T-helper 1 cell treated with Interleukin-12 subunit alpha and Interleukin-12 subunit beta and Interleukin-4 antibody, amounts not matched to agents 30 μg/mL and 1 μg/mL, for 36 hours (primary cell): ENCODE data around the gene PGM5.
"Not testable (repeated sequence)": the region's sequence is repeated elsewhere in the genome, so short reads cannot be mapped to it uniquely, and the experiment has no call there.

Source experiments
- H3K27ac Mint-ChIP-seq: one replicate; pipeline ENCODE4 v1.8.0; 2021; ENCODE audit warnings: mild to moderate bottlenecking, mixed read lengths
- H3K27me3 Mint-ChIP-seq: one replicate; pipeline ENCODE4 v1.8.0; 2021; ENCODE audit warnings: low read depth, mixed read lengths
- H3K36me3 Mint-ChIP-seq: one replicate; pipeline ENCODE4 v1.8.0; 2021; ENCODE audit warnings: low read depth, mixed read lengths
- H3K4me1 Mint-ChIP-seq: one replicate; pipeline ENCODE4 v1.8.0; 2021; ENCODE audit warnings: low read depth, mixed read lengths
- H3K4me3 Mint-ChIP-seq: one replicate; pipeline ENCODE4 v1.8.0; 2021; ENCODE audit warnings: mild to moderate bottlenecking, moderate library complexity, mixed read lengths
- H3K9me3 Mint-ChIP-seq: one replicate; pipeline ENCODE4 v1.8.0; 2021; ENCODE audit warnings: mixed read lengths

The PGM5 gene

GRCh38 chr9:68411865-68412264 is 55.5 kb downstream of the PGM5 start:
- H3K9me3 Mint-ChIP-seq, H3K27ac Mint-ChIP-seq, H3K36me3 Mint-ChIP-seq, H3K4me3 Mint-ChIP-seq, H3K4me1 Mint-ChIP-seq, H3K27me3 Mint-ChIP-seq: not testable (repeated sequence)

- H3K27ac Mint-ChIP-seq, H3K27me3 Mint-ChIP-seq, H3K9me3 Mint-ChIP-seq, H3K4me1 Mint-ChIP-seq, H3K36me3 Mint-ChIP-seq, H3K4me3 Mint-ChIP-seq: not testable (repeated sequence)
These were observed 56.3 kb downstream of the PGM5 start for GRCh38 chr9:68412754-68413153.

- not testable (repeated sequence) for H3K27ac Mint-ChIP-seq, H3K4me3 Mint-ChIP-seq, H3K9me3 Mint-ChIP-seq, H3K4me1 Mint-ChIP-seq, H3K36me3 Mint-ChIP-seq, H3K27me3 Mint-ChIP-seq
These were observed 58.7 kb downstream of the PGM5 start for GRCh38 chr9:68415065-68415464.

GRCh38 chr9:68416936-68417564 is 60.6 kb downstream of the PGM5 start:
- H3K27me3 Mint-ChIP-seq = peaks cover 7% of the 10 kb centered on the region
- no peaks in the 10 kb centered on the region for H3K36me3 Mint-ChIP-seq
- no peaks in the 10 kb centered on the region for H3K4me1 Mint-ChIP-seq
- no peaks in the 10 kb centered on the region for H3K9me3 Mint-ChIP-seq
- H3K27ac Mint-ChIP-seq = no peak overlapping the region
- H3K4me3 Mint-ChIP-seq = no peak overlapping the region

- no peak overlapping the region for H3K27ac Mint-ChIP-seq
- H3K27me3 Mint-ChIP-seq = peaks cover 7% of the 10 kb centered on the region
- H3K4me1 Mint-ChIP-seq = no peaks in the 10 kb centered on the region
- H3K36me3 Mint-ChIP-seq = no peaks in the 10 kb centered on the region
- H3K4me3 Mint-ChIP-seq = no peak overlapping the region
- no peaks in the 10 kb centered on the region for H3K9me3 Mint-ChIP-seq
These were observed 61.4 kb downstream of the PGM5 start for GRCh38 chr9:68417762-68418161.

GRCh38 chr9:68418259-68418845 is 61.9 kb downstream of the PGM5 start:
- Mint-ChIP-seq H3K4me1 (no peaks in the 10 kb centered on the region), H3K27ac (no peak overlapping the region), H3K27me3 (peaks cover 7% of the 10 kb centered on the region), H3K36me3 (no peaks in the 10 kb centered on the region), H3K9me3 (no peaks in the 10 kb centered on the region), H3K4me3 (no peak overlapping the region)

GRCh38 chr9:68419901-68420300 is 63.5 kb downstream of the PGM5 start:
- Mint-ChIP-seq H3K4me1 (no peaks in the 10 kb centered on the region), H3K27me3 (peaks cover 8% of the 10 kb centered on the region), H3K27ac (no peak overlapping the region), H3K36me3 (no peaks in the 10 kb centered on the region), H3K4me3 (no peak overlapping the region), H3K9me3 (no peaks in the 10 kb centered on the region)

GRCh38 chr9:68426755-68427154 is 70.3 kb downstream of the PGM5 start:
- Mint-ChIP-seq H3K4me3 (no peak overlapping the region), H3K27ac (no peak overlapping the region), H3K4me1 (no peaks in the 10 kb centered on the region), H3K36me3 (no peaks in the 10 kb centered on the region), H3K9me3 (no peaks in the 10 kb centered on the region), H3K27me3 (peaks cover 5% of the 10 kb centered on the region)

GRCh38 chr9:68427216-68427977 is 71.0 kb downstream of the PGM5 start:
- Mint-ChIP-seq H3K36me3 (no peaks in the 10 kb centered on the region), H3K4me1 (no peaks in the 10 kb centered on the region), H3K9me3 (no peaks in the 10 kb centered on the region), H3K27ac (no peak overlapping the region), H3K4me3 (no peak overlapping the region), H3K27me3 (peaks cover 5% of the 10 kb centered on the region)

GRCh38 chr9:68428481-68428880 is 72.1 kb downstream of the PGM5 start:
- Mint-ChIP-seq H3K27ac (no peak overlapping the region), H3K4me3 (no peak overlapping the region), H3K36me3 (no peaks in the 10 kb centered on the region), H3K27me3 (peaks cover 5% of the 10 kb centered on the region), H3K4me1 (no peaks in the 10 kb centered on the region), H3K9me3 (no peaks in the 10 kb centered on the region)

- no peaks in the 10 kb centered on the region for H3K9me3 Mint-ChIP-seq
- no peaks in the 10 kb centered on the region for H3K4me1 Mint-ChIP-seq
These were observed 73.2 kb downstream of the PGM5 start for GRCh38 chr9:68429631-68430030.

GRCh38 chr9:68431307-68431706 is 74.9 kb downstream of the PGM5 start:
- no peaks in the 10 kb centered on the region for H3K4me1 Mint-ChIP-seq

More at GRCh38 chr9:68429631-68430030, 73.2 kb downstream of the PGM5 start:
- H3K27ac Mint-ChIP-seq = no peak overlapping the region
- peaks cover 5% of the 10 kb centered on the region for H3K27me3 Mint-ChIP-seq
- H3K4me3 Mint-ChIP-seq = no peak overlapping the region
- H3K36me3 Mint-ChIP-seq = no peaks in the 10 kb centered on the region

GRCh38 chr9:68433531-68434110 is 77.2 kb downstream of the PGM5 start:
- H3K36me3 Mint-ChIP-seq = no peaks in the 10 kb centered on the region
- H3K27me3 Mint-ChIP-seq = peaks cover 4% of the 10 kb centered on the region
- no peak overlapping the region for H3K27ac Mint-ChIP-seq
- H3K4me3 Mint-ChIP-seq = no peak overlapping the region
- no peaks in the 10 kb centered on the region for H3K4me1 Mint-ChIP-seq
- no peaks in the 10 kb centered on the region for H3K9me3 Mint-ChIP-seq

More at GRCh38 chr9:68431307-68431706, 74.9 kb downstream of the PGM5 start:
- Mint-ChIP-seq H3K36me3 (no peaks in the 10 kb centered on the region), H3K27me3 (peaks cover 4% of the 10 kb centered on the region), H3K9me3 (no peaks in the 10 kb centered on the region), H3K4me3 (no peak overlapping the region), H3K27ac (no peak overlapping the region)

- no peak overlapping the region for H3K4me3 Mint-ChIP-seq
- no peaks in the 10 kb centered on the region for H3K4me1 Mint-ChIP-seq
- H3K27me3 Mint-ChIP-seq = peaks cover 4% of the 10 kb centered on the region
- peaks cover 9% of the 10 kb centered on the region for H3K9me3 Mint-ChIP-seq
- H3K27ac Mint-ChIP-seq = no peak overlapping the region
- H3K36me3 Mint-ChIP-seq = no peaks in the 10 kb centered on the region
These were observed 81.4 kb downstream of the PGM5 start for GRCh38 chr9:68437785-68438184.

- Mint-ChIP-seq H3K4me1 (no peaks in the 10 kb centered on the region), H3K9me3 (peaks cover 9% of the 10 kb centered on the region), H3K36me3 (no peaks in the 10 kb centered on the region), H3K27ac (no peak overlapping the region), H3K4me3 (no peak overlapping the region), H3K27me3 (peaks cover 4% of the 10 kb centered on the region)
These were observed 87.2 kb downstream of the PGM5 start for GRCh38 chr9:68443624-68444023.
